HG02852 (cell line): ENCODE data around the gene CELSR3.

Source experiments
- ATAC-seq: cut with Tn5 transposase; IDR thresholded peaks from one replicate; pipeline ENCODE4 v1.9.1; 2021; ENCODE audit warnings: mild to moderate bottlenecking, moderate library complexity; ENCODE audit not compliant: unreplicated experiment

Gene CELSR3

GRCh38 chr3:48600711-48601621 lies 61.7 kb downstream of the CELSR3 start:
- ATAC-seq: no peak

GRCh38 chr3:48599509-48600285 lies 63.0 kb downstream of the CELSR3 start:
- no peak for ATAC-seq

- ATAC-seq: no peak
Observed at GRCh38 chr3:48599077-48599501, 63.6 kb downstream of the CELSR3 start.

- no peak for ATAC-seq
Observed at GRCh38 chr3:48598323-48599076, 64.2 kb downstream of the CELSR3 start.

GRCh38 chr3:48597408-48597800 lies 65.3 kb downstream of the CELSR3 start:
- ATAC-seq: no peak

GRCh38 chr3:48596676-48597407 lies 65.8 kb downstream of the CELSR3 start:
- ATAC-seq: no peak

GRCh38 chr3:48596157-48596556 lies 66.5 kb downstream of the CELSR3 start:
- no peak for ATAC-seq

GRCh38 chr3:48595526-48596121 lies 67.1 kb downstream of the CELSR3 start:
- ATAC-seq: no peak

- ATAC-seq: no peak
Observed at GRCh38 chr3:48595075-48595525, 67.6 kb downstream of the CELSR3 start, which contains the start of gene COL7A1. Gene COL7A1, minus strand, starts transcription at chr3:48595329. Its CDS starts 170 bp downstream, at chr3:48595159.

- no peak for ATAC-seq
Observed at GRCh38 chr3:48594417-48595049, 68.2 kb downstream of the CELSR3 start.

GRCh38 chr3:48593337-48593736 lies 69.3 kb downstream of the CELSR3 start:
- no peak for ATAC-seq

GRCh38 chr3:48592519-48593087 lies 70.1 kb downstream of the CELSR3 start:
- no peak for ATAC-seq

GRCh38 chr3:48591886-48592518 lies 70.7 kb downstream of the CELSR3 start:
- ATAC-seq: no peak

- no peak for ATAC-seq
Observed at GRCh38 chr3:48591436-48591835, 71.2 kb downstream of the CELSR3 start.

GRCh38 chr3:48588230-48588629 lies 74.5 kb downstream of the CELSR3 start:
- no peak for ATAC-seq

- ATAC-seq: no peak
Observed at GRCh38 chr3:48587686-48588085, 75.0 kb downstream of the CELSR3 start.
